Effector CD4-positive, alpha-beta T cell (primary cell): Measurements from ENCODE around the gene ELL.
"Not testable (repeated sequence)": the region's sequence is repeated elsewhere in the genome, so short reads cannot be mapped to it uniquely, and the experiment has no call there.

Experiments used
- DNase-seq: peaks from one replicate; pipeline ENCODE4 v3.0.0-alpha.2; 2020

The ELL gene

DNA sequence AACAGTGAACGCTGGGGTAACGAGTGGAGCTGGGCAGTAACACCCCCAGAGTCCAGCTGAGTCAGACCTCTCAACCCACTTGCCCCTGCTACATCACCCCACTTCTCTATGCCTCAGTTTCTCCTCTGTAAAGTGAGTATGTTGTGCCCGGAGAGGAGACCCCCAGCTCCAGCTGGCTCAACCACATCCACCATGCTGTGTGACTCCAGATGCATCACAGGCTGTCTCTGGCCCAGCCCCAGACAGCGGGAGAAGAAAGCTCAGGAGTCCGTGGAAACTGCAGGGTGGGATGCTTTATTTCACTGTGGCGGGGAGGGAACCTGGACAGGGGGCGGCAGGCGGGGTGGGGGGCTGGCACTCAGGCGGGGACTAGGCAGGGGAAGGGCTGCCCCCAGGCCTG is 9.6 kb upstream of the ELL start:
- DNase-seq = no peak

DNA sequence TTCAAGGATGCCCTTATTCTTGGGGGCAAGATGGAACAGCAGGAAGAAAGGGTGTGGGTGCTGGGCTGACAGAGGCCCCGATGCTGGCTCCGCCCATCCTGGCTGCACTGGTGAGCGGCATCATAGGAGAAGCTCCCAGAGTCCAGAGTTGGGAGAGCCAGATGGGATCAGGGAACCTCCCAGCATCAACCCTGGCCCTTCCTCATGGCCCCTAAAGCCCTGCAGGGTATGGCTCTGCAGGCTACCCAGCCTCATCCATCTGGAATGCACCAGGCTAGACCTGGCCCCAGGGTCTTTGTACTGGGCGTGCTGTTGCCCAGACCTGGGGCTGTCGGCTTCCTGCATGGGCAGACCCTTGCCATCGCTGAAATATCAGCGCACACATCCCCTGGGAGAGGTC is 7.9 kb upstream of the ELL start:
- no peak for DNase-seq

DNA sequence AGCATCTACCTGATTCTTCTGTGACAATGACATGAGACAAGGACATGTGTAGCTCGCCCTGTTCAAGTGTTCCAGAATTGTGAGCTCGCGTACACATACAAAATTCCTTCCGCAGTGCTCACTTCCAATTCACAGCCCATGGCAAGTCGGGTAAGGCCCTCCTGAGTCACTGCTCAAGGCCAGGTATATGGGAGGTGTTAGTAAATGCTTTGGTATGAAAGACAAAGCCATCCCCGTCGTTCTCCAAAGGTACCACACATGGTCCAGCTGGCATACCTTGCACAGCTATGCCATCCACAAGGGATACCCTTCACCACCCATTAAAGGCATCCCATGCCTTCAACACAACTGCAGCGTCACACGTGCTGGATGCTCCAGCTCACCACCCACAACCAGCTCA is 4.4 kb upstream of the ELL start:
- no peak for DNase-seq

DNA sequence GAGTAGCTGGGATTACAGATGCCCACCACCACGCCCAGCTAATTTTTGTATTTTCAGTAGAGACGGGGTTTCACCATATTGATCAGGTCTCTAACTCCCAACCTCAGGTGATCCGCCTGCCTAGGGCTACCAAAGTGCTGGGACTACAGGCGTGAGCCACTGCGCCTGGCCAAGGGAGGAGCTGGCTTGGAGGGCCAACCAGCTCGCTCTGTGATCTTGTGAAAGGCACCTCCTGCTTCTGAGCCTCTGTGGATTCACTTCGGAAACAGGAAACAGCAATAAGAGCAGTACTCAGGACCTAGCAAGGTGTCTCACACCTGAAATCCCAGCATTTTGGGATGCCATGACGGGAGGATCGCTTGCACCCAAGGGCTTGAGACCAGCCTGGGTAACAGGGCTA is 2.0 kb upstream of the ELL start:
- no peak for DNase-seq

DNA sequence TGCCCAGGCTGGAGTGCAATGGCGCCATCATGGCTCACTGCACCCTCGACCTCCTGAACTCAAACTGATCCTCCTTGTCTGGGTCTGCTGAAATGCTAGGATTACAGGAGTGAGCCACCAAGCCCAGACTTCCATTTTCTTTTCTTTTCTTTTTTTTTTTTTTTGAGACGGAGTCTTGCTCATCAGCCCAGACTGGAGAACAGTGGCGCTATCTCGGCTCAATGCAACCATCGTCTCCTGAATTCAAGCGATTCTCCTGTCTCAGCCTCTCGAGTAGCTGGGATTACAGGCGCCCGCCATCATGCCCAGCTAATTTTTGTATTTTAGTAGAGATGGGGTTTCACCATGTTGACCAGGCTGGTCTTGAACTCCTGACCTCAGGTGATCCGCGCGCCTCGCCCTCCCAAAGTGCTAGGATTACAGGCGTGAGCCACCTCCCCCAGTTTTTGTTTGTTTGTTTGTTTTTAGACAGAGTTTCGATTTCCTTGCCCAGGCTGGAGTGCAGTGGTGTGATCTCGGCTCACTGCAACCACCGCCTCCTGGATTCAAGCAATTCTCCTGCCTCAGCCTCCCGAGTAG is 1.1 kb upstream of the ELL start:
- not testable (repeated sequence) for DNase-seq

DNA sequence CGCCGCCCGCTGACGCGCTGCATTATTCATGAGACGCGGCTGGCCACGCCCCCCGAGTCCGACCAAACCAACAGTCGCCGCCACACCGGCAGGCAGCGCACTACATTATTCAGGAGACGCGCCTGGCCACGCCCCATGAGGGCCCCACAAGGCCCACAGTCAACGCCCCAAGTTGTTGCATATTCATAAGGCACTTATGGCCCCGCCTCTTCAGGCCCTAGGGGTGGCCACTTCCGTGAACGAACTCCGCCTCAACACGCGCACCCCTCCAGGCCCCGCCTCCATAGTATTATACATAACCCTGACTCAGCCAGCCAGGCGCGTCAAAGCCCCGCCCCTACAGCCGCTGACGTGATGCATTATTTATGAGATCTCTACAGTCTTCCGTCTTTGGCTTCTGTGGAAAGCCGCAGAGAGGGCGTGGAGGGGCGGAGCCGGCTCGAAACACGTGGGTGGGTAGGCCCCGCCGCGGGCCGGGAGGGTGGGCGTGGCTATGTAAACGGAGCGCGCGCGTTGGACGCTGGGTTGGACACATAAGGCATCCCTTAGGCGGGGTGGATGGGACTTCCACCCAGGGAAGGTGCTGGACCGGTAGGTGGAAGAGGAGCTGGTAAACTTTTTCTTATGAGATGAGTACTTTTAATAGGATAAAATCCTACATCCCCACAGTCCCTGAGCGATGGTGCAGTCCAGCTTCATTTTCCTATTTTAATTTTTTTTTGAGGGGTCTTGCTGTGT is 423 bp upstream of the ELL start:
- DNase-seq = peak; percentile 100

DNA sequence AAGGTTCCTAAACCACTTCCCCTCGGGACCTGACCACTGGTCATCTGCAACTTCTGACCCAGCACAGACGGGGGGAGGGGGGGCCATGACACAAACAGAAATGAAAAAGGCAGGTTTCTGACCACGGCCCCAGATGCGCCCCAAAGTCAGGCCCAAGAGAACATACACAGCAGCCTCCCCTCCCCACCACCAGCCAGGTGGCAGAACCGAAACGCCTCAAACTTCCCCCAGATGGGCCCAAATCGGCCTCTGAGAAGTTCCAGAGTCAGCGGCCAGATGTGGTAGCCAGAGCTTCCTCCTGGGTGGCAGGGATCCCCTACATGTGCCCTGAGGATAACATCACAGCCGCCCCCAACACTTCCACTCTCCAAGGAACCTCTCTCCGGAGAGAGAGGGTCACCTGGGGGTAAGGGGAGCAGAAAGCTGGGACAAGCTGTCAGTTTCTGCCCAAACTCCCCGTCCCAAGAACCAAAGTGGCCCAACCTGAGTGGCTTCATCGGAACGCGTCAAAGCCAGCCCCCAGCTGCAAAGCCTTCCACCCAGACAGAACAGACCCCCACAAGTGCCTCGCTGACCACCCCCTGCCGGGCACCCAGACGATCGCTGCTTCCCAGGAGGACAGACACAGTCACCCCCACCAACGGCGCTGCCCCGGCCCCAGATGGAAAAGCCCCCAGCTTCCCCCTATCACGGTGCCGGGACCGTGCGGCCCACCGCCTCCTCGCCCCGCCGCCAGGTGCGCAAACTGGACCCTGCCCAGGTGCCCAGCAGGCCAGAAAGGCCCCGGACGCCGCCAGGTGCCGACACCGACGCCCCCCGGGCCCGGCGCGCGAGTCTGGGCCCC is 800 bp downstream of the ELL start:
- DNase-seq = peak; percentile 16

DNA sequence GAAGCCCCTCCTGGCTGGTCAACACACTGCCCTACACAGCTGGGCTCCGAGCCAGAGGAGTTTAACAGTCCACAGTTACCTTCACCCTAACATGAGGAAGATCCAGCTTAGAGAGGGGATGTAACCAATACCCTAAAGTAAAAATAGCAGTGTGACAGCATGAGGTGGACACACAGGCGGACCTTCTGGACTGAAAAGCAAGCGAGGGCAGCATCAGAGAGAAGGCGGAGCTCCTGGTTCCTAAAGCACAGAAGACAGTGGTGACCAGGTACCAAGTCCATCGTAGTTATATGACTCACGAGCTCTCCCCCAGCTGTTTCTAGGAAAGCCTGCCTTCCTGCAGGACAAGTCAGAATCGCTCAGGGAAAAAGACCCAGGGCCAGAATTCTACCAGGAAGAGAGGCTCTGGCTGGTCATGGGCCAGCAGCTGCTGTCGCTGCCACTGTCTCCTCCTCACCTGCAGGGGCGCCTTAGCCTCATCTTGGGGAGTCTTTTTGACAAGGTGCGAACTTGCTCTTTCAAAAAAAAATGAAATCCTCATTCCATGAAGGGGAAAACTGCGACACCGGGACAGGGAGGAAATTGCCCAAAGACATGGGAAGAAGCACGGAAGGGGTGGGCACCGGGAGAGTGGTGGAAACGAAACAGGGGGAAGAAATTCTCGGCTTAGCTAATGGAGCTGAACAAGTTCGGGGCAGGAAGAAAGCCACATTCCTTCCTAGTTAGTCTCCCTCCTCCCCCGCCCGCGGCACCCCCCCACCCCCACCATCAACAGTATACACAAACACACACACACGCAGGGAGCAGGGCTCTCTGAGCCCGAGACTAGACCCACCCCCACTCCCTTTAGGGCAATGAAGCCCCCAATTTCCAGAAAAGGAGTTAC is 1.7 kb downstream of the ELL start:
- DNase-seq = peak; percentile 50

DNA sequence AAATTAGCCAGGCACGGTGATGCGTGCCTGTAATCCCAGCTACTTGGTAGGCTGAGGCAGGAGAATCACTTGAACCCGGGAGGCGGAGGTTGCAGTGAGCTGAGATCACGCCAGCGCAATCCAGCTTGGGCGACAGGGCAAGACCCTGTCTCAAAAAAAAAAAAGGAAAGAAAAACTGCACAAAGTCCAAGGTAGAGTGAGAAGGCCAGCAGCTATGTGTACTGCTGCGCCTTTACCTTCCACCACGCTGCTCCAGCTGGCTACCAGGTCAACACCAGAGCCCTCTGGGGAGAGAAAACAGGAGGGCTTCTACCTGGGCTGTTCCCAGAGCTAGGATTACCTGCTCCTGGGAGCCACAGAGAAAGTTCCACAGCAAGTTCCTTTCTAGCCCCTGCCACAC is 3.2 kb downstream of the ELL start:
- no peak for DNase-seq

DNA sequence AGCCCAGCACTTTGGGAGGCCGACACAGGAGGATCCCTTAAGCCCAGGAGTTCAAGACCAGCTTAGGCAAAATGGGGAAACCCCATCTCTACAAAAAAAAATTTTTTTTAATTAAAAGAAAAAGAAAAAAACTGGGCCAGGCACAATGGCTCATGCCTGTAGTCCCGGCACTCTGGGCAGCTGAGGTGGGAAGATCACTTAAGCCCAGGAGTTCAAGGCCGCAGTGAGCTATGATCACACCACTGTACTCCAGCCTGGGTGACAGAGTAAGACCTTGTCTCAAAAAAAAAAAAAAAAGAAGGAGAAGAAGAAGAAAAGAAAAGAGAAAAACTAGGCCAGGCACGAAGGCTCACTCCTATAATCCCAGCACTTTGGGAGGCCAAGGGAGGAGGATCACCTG is 4.3 kb downstream of the ELL start:
- DNase-seq = no peak

DNA sequence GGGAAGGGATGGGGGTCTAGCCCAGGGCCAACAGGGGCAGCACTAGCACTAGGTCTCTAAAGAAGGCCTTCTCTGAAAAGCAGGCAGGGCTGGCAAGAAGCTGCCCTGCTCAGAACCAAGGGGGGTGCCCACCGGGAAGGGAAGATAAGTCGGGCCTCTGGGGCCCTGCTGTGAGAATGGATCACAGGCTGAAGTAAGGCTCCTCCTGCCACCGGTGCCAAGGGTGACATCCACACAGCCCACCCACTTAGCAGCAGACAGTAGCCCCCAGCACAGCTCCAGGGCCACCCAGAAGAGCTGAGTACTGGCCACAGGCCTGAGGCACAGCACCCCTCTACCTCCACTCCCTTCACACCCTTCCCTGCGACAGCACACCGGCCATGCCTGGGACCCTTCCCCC is 5.9 kb downstream of the ELL start:
- no peak for DNase-seq

DNA sequence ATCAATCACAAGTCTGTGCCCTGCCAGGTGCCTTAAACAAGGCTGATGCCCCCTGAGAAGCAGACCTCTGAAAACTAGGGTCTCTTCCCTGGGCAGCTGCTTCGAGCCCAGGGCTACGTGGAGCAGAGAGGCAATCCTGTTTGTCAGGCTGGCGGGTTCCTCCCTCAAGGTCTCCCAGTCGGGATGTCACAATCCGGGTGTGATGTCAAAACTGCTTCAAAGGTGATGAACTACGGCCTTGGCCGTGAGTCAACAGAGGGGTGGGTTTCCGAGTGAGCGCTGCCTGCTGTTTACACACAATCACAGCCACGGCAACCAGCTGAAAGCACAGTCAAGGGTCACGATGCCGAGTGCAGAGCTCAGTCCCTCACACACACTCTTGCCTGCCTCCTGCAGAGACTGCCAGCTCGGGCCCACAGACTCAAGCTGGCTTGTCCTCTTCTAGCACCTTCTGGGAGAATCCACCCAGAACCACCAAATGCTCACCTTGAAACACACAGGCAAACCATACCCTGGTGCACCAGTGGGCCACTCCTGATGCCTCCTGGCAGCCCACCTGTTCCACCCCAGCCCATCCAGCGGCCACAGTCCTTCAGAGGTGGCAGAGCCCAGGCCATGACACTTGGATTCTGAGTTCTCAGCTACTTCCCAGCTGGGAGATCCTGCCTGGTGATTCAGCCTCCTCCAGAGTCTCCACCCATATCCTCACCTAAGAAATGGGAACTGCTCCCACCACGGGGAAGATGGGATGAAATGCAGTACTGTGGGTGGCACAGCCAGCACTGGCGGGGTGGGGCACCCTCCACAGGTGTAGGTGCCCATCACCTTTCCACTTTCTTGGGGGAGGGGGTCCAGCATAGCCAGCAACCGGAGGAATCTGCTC is 6.8 kb downstream of the ELL start:
- DNase-seq = peak; percentile 29

DNA sequence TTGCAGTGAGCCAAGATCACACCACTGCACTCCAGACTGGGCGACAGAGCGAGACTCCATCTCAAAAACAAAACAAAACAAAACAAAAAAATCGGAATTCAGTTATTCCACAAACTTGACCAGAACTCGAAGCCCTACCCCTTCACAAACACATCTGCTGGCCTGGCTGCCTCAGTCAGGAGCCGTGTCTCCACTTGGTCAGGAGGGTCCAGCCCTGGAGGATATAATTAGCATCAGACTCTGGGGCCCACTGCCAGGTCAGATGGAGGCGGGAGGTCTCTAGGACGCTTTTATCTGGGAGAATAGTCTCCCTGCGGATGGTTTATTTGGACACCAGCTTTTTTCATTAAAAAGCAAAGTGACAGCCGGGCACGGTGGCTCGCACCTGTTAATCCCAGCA is 8.0 kb downstream of the ELL start:
- DNase-seq = no peak

DNA sequence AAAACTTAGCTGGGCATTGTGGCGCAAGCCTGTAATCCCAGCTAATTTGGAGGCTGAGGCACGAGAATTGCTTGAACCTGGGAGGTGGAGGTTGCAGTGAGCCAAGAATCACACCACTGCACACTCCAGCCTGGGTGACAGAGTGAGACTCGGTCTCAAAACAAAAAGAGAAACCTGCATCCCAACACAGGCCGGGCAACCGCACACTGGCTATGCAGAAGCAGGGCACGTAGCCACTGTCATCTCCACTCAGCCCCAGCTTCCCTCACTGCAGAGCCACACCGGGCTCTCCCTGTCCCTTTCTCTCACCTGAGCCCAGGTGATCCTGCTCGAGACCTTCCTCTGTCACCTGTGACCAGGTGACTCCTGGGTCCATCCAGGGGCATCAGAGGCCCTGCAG is 11.7 kb downstream of the ELL start:
- DNase-seq = no peak

DNA sequence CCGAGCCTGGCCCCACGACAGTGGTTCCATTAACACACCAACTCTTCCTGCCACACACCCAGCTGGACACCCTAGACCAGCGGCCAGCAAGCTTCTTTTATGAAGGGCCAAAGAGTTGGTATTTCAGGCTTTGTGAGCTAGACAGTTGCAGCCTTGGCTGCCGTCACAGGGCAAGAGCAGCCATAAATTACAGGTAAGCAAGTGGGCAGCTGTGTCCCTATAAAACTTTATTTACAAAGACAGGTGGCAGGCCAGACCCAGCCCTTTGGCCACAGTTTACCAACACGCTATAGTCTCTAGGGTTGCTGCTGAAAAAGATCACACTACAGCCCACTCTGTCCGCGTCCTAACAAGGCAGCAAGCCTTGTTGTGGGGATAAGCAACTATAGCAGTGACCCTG is 13.3 kb downstream of the ELL start:
- no peak for DNase-seq

DNA sequence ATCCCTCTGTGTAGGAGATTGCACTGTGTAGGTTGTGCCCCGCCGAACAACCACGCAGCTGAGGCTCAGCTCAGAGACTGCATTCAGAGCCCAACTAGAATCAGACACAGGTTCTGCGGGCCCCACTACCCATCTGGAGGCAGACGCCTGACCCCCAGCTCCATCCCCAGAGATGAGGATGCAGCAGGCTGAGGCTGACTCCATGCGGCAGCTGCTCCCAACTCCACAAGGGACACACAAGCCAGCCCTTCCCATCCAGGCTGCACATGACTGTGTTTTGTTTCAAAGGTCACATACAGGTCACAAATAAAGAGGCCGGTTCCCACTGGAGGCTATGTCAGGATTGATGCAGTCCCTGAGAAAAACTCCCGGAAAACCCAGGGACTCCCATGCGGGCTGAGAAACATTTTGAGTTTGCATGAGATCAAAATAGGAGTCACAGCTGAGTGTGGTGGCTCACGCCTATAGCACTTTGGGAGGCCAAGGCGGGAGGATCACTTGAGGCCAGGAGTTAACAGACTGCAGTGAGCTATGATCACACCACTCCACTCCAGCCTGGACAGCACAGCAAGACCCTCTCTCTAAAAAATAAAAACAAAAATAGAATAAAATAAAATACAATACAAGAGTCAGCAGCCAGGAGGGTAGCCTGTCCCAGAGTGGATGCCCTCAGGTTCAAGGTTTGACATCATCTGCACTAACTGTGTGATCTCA is 14.0 kb downstream of the ELL start:
- DNase-seq = no peak

DNA sequence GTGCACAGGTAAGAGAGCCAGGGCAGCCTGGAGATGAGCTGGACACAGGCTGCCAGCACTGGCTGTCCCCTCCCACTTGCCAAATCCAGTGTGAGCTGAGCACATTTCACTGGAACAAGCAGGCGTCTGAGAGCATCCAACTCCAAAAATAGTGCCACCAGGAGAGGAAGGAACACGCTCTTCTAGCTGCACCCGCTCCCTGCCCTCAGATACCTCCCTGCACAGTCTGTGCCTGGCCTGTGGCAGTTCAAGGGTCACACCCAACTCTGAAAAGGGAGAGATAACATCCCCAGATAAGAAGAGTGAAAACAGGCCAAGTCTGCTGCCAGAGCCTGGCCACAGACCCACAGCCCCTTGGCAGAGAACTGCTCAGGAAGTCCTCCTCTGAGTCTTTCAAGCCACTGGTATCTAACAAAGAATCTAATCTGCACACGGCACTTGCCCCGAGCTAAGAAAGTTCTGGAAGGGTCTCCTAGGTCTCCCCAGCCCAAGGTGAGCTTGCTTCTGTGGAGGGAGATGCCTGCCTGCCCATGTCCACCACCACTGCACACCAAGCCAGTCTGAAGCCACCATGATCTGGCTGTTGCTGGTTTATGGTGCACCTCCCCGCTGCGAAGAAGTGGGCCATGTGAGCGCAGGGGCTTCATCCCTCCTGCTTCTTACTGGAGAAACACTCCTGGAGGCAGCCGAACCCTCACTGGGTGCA is 14.7 kb downstream of the ELL start:
- no peak for DNase-seq

DNA sequence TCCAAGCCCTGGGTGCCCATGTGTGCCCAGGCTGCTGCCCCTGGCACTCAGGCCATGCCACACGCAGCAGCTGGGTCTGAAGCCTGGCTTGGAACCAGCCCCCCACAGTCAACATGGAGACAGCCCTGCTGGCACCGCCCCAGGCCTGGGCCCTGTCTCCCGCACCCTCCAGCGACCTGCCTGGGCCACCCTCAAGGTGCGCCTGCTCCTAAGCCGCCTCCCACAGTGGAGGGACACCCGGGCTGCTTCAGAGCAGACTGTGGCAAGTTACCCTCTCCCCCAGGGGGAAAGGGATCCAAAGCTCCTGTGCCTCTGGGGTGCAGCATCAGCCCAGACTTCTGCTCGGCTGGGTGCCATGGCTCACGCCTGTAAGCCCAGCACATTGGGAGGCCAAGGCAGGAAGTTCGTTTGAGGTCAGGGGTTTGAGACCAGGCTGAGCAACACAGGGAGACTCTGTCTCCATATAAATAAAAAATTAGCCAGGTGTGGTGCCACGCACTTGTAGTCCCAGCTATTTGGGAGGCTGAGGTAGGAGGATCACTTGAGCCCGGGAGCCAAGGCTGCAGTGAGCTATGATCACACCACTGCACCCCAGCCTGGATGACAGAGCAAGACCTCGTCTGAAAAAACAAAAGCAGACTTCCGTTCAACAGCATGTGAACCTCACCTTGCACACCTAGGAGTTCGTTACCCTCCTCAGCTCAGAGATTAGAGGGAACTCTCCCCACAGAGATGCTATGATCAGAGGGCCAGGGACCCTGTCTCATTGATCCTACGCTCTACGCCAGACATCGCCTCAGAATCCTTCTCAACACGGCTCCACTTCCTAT is 15.6 kb downstream of the ELL start:
- DNase-seq = no peak

DNA sequence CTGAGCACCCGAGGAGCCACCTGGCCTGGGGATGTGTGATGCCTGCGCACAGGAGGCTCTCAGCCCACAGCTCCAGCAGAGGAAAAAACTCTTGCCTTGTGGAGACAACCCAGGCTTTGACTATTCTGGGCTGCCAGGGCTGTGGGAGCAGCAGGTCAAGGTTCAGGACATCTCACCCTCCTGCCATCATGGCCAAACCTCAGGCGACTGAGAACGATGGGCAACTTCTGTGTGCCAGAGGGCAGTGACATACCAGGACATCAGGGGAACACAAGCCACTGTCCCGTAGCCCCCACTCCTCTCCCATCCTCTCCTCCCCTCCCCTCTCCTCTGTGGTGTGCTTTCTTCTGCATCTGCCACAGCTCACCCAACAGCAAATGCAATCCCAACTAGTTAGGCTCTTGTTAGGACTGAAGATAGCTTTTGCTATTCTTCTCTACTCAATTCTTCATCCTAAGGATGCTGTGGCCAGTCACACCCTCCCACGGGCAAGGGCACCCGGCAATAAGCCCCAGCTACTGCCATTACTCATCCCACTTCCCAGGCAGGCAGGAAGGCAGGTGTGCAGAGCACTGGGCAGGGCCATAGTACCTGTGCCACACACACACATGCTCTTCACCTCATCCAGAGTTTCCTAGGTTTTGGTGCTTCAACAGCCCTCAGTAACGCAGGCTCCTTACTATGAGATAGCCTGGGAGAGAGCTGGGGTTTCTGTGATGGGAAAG is 16.8 kb downstream of the ELL start:
- DNase-seq = no peak
